K562 (cell line): ENCODE results near the gene KCNJ12. TPM values are rescaled to one million over a fixed set of nuclear protein-coding genes. Genes with fewer than 3 reads are reported as not detected.
"Not testable (repeated sequence)": the region's sequence is repeated elsewhere in the genome, so short reads cannot be mapped to it uniquely, and the experiment has no call there.

Experiments used
- ATAC-seq: fragments of 200-7000 bp; cut with Tn5 transposase; 3 replicates; pipeline ENCODE4 v1.9.1; 2020; ENCODE audit warnings: moderate library complexity
- Bru-seq: library from RNA; stranded (reverse); fragments of 400-500 nt; gene quantifications from one replicate; lab custom pipeline; 2021; lab: Mats Ljungman, UMichigan
- BruChase-seq, 2 experiments: library from RNA; stranded (reverse); fragments of 400-500 nt; gene quantifications; one replicate each; lab custom pipeline; 2021; lab: Mats Ljungman, UMichigan
- BruUV-seq: library from RNA; stranded (reverse); fragments of 400-500 nt; replicated peaks from 2 replicates; lab custom pipeline; 2021; lab: Mats Ljungman, UMichigan
- CTCF ChIA-PET: fragments of 300-600 bp; formaldehyde crosslinking; extraction: SDS; loops from one replicate; lab custom pipeline; 2021; ENCODE audit warnings: low intra/inter-chr PET ratio; lab: Yijun Ruan, JAX
- POLR2A ChIA-PET: fragments of 300-600, 350-650 bp; sonication (Branson Sonifier 250); formaldehyde crosslinking; extraction: SDS; loops from one replicate; lab custom pipeline; 2021; ENCODE audit warnings: antibody characterized with exemption, inconsistent platforms; lab: Yijun Ruan, JAX
- DNase-seq, 4 experiments: peaks; one replicate each; pipeline versions ENCODE4 v3.0.0 to v3.0.0-alpha.2; 2011 to 2018; ENCODE audit warnings: low spot score in 3 of 4, mixed read lengths in 3 of 4; ENCODE audit errors: extremely low read depth in 1 of 4
- FAIRE-seq: peaks from 2 replicates; lab custom pipeline; 2011; peaks lifted over from hg19 to GRCh38; lab: Jason Lieb, UNC
- H2AFZ ChIP-seq: 2 replicates; pipeline ENCODE4 v1.6.0; 2011; ENCODE audit warnings: low read depth, low read length, control low read depth, inconsistent platforms
- H3K27ac ChIP-seq: fragments of 200-600 bp; 3 replicates; pipeline ENCODE4 v1.8.0; 2011; ENCODE audit warnings: low read depth, mild to moderate bottlenecking, control low read depth, inconsistent platforms, low read length, moderate library complexity, mixed read lengths; ENCODE audit errors: extremely low read depth
- H3K27me3 ChIP-seq, 2 experiments: fragments of 300-600 bp in 1 of 2; 2 replicates in 1 of 2; 3 replicates in 1 of 2; pipeline versions ENCODE4 v1.6.0 to v1.8.0; 2011; ENCODE audit warnings: inconsistent platforms in 2 of 2, low read length in 2 of 2, mild to moderate bottlenecking in 1 of 2, mixed read lengths in 1 of 2, moderate library complexity in 1 of 2; ENCODE audit not compliant: control insufficient read depth in 2 of 2, insufficient read depth in 2 of 2
- H3K36me3 ChIP-seq: fragments of 300-600 bp; 3 replicates; pipeline ENCODE4 v1.8.0; 2011; ENCODE audit warnings: mild to moderate bottlenecking, low read length, inconsistent platforms; ENCODE audit not compliant: control insufficient read depth, insufficient read depth
- H3K4me1 ChIP-seq, 2 experiments: fragments of 200-600 bp in 1 of 2; replicated peaks in 1 of 2; 2 replicates in 1 of 2; 3 replicates in 1 of 2; pipeline versions ENCODE4 v1.5.1 to v1.8.0; 2011; ENCODE audit warnings: inconsistent platforms in 2 of 2, low read length in 2 of 2, mild to moderate bottlenecking in 1 of 2, mixed read lengths in 1 of 2, moderate library complexity in 1 of 2; ENCODE audit not compliant: control insufficient read depth in 2 of 2, insufficient read depth in 2 of 2
- H3K4me2 ChIP-seq: 2 replicates; pipeline ENCODE4 v1.6.1; 2011; ENCODE audit warnings: low read length, control low read depth, inconsistent platforms, mixed read lengths; ENCODE audit not compliant: insufficient read depth
- H3K4me3 ChIP-seq: fragments of 200-600 bp; sonication (generic), shearing (Covaris generic); 2 replicates; pipeline ENCODE4 v1.5.1; 2016; ENCODE audit warnings: control low read depth, inconsistent platforms
- H3K79me2 ChIP-seq: fragments of 200-600 bp; 3 replicates; pipeline ENCODE4 v1.8.0; 2011; ENCODE audit warnings: low read length, inconsistent platforms; ENCODE audit not compliant: control insufficient read depth, insufficient read depth
- H3K9ac ChIP-seq, 2 experiments: 2 replicates each; pipeline versions ENCODE4 v1.6.0 to v1.6.1; 2011; ENCODE audit warnings: low read depth in 2 of 2, low read length in 2 of 2, control low read depth in 1 of 2, inconsistent platforms in 1 of 2, mild to moderate bottlenecking in 1 of 2, mixed read lengths in 1 of 2; ENCODE audit not compliant: insufficient read depth in 1 of 2
- H3K9me1 ChIP-seq: one replicate; pipeline ENCODE4 v1.6.0; 2011; ENCODE audit warnings: inconsistent platforms, mild to moderate bottlenecking, low read length, moderate library complexity; ENCODE audit not compliant: control insufficient read depth, insufficient read depth
- H3K9me3 ChIP-seq: replicated peaks from 2 replicates; pipeline ENCODE4 v1.5.1; 2011; ENCODE audit warnings: low read depth, low read length, inconsistent platforms; ENCODE audit not compliant: control insufficient read depth, insufficient read depth
- H4K20me1 ChIP-seq: replicated peaks from 2 replicates; pipeline ENCODE4 v1.6.1; 2011; ENCODE audit warnings: low read length, inconsistent platforms, mixed read lengths; ENCODE audit not compliant: control insufficient read depth, insufficient read depth
- ELF1 ChIP-seq: fragments of 200-800 bp; sonication (Bioruptor generic); IDR thresholded peaks from 2 replicates; pipeline ENCODE4 v1.6.1; 2016; ENCODE audit warnings: missing genetic modification characterization, missing compliant biosample characterization
- FOXK1 ChIP-seq: sonication (generic); formaldehyde crosslinking; IDR thresholded peaks from 2 replicates; pipeline ENCODE4 v1.8.0; 2022; ENCODE audit warnings: missing genetic modification reagents, mild to moderate bottlenecking, borderline replicate concordance
- FOXO4 ChIP-seq: fragments of 450-650 bp; formaldehyde crosslinking; IDR thresholded peaks from 2 replicates; pipeline ENCODE4 v1.4.0; 2020; ENCODE audit warnings: mild to moderate bottlenecking, moderate library complexity
- PYGO2 ChIP-seq: fragments of 450-650 bp; IDR thresholded peaks from 2 replicates; pipeline ENCODE4 v1.6.1; 2016; ENCODE audit warnings: mild to moderate bottlenecking, missing genetic modification characterization, moderate library complexity, missing compliant biosample characterization
- U2AF2 ChIP-seq: fragments of 200-400 bp; formaldehyde crosslinking; optimal IDR thresholded peaks from 2 replicates; pipeline ENCODE3; 2017; ENCODE audit warnings: low read depth, mild to moderate bottlenecking, low read length
- ZBTB12 ChIP-seq: fragments of 250-450 bp; sonication (Bioruptor Pico); IDR thresholded peaks from 2 replicates; pipeline ENCODE4 v1.4.0; 2020
- ZNF384 ChIP-seq: IDR thresholded peaks from 2 replicates; pipeline ENCODE4 v1.6.1; 2012; ENCODE audit warnings: low read depth, low read length, improper control_type of control experiment
- ZNF586 ChIP-seq: fragments of 450-650 bp; formaldehyde crosslinking; conservative IDR thresholded peaks from 2 replicates; pipeline ENCODE4 v1.4.0; 2020; ENCODE audit warnings: mild to moderate bottlenecking, moderate library complexity
- WGBS: fragments of 100-300 bp; shearing (Covaris generic); methylation state at CpG from one replicate; pipeline ENCODE4 v1.1.6; 2016; ENCODE audit warnings: low coverage, mixed read lengths; ENCODE audit not compliant: insufficient coverage; ENCODE audit errors: missing lambda C conversion rate; 5-methylcytosine and 5-hydroxymethylcytosine counted together
- in situ Hi-C: fragments of 300-500 bp; cut with MboI; formaldehyde crosslinking; loops from 4 replicates; pipeline ENCODE4 v1.15.0; 2018; ENCODE audit warnings: inconsistent platforms, mixed read lengths
- intact Hi-C: fragments of 100-400 bp; cut with micrococcal nuclease; formaldehyde crosslinking; loops from 2 replicates; pipeline ENCODE4 v1.14.2; 2022
- long read RNA-seq, 3 experiments: library from polyadenylated mRNA in 2 of 3; library from RNA in 1 of 3; unstranded in 2 of 3; stranded (forward) in 1 of 3; transcript quantifications; one replicate each; pipeline ENCODE4 v2.0.0, GENCODE V29; 2019 to 2022
- polyA minus RNA-seq, 3 experiments: library from RNA; depleted of rRNA, polyadenylated mRNA; stranded (reverse); fragments of >200 nt; gene quantifications; 2 replicates each; pipeline ENCODE4 v1.2.3, GENCODE V29; 2011
- polyA plus RNA-seq, 8 experiments: library from polyadenylated mRNA; depleted of rRNA in 4 of 8; stranded (reverse) in 5 of 8; unstranded in 3 of 8; fragments of >200 nt; fragmentation: Nextera tagmentation in 2 of 8; fragmentation: Illumina TruSeq in 1 of 8; extraction: Ambion mirVana in 2 of 8; extraction: Trizol in 1 of 8; gene quantifications; 2 replicates each; pipeline versions ENCODE4 v1.2.1 to v1.2.3, GENCODE V29; 2011 to 2014; ENCODE audit warnings: inconsistent platforms in 1 of 8, missing spikeins in 1 of 8
- total RNA-seq, 7 experiments: library from RNA; depleted of rRNA in 6 of 7; stranded (reverse); fragments of >200 nt in 6 of 7; fragmentation: Illumina TruSeq in 2 of 7; extraction: Trizol in 2 of 7; gene quantifications; 2 replicates each; pipeline versions ENCODE4 v1.2.1 to v1.2.3, GENCODE V29; 2011 to 2021; ENCODE audit warnings: low replicate concordance in 1 of 7

Gene KCNJ12
- not detected in 2 replicates for total RNA-seq (2011; cell fraction: chromatin; rRNA removed; ENCODE audit: low replicate concordance)
- total RNA-seq (2011; cell fraction: nucleolus; rRNA removed) = not detected in 2 replicates
- total RNA-seq (2011; cell fraction: nucleoplasm; rRNA removed) = not detected in 2 replicates
- total RNA-seq (2014; rRNA removed) = 0.12 TPM in 1 of 2 replicates, not detected in the other
- not detected in 2 replicates for total RNA-seq (2014; rRNA removed; fragmentation: Illumina TruSeq; extraction: Trizol)
- total RNA-seq (2015; rRNA removed; fragmentation: Illumina TruSeq; extraction: Trizol) = not detected in 2 replicates
- total RNA-seq (2021) = 0.02 TPM in 1 of 2 replicates, not detected in the other
- not detected in 2 replicates for polyA plus RNA-seq (2011; rRNA removed)
- polyA plus RNA-seq (2011; cell fraction: cytosol; rRNA removed) = 0.01 and 0.03 TPM in 2 replicates
- polyA plus RNA-seq (2011; cell fraction: nucleus; rRNA removed) = not detected in 2 replicates
- polyA plus RNA-seq (2012) = not detected in 2 replicates
- not detected in 2 replicates for polyA plus RNA-seq (2014; fragmentation: Illumina TruSeq; extraction: Trizol)
- polyA plus RNA-seq (2014; fragmentation: Nextera tagmentation; extraction: Ambion mirVana) = not detected
- polyA plus RNA-seq (2014; rRNA removed) = not detected in 2 replicates
- polyA minus RNA-seq (2011; rRNA and poly(A)+ RNA removed) = not detected in 2 replicates
- polyA minus RNA-seq (2011; cell fraction: cytosol; rRNA and poly(A)+ RNA removed) = not detected in 2 replicates
- not detected in 2 replicates for polyA minus RNA-seq (2011; cell fraction: nucleus; rRNA and poly(A)+ RNA removed)
- percentile 7 among the genes with signal in this experiment for Bru-seq, nascent RNA
- BruChase-seq, experiment 1, labeled RNA remaining after a 2-hour chase = not detected
- percentile 9 among the genes with signal in this experiment for BruChase-seq, experiment 2, labeled RNA remaining after a 6-hour chase
- long read RNA-seq, experiment 1 = 0 reads
- long read RNA-seq, experiment 2 = 0 reads
- long read RNA-seq, experiment 3 = 0 reads

GRCh38 chr17:21376081-21376758, at the start of gene KCNJ12:
Gene KCNJ12 (plus strand): TSS chr17:21376357. CDS start chr17:21415343, 38,986 bp downstream.
- no peak for FAIRE-seq
- H3K36me3 ChIP-seq = no peaks in the 10 kb centered on the region
- DNase-seq = peak; percentile 12 to 80 (median 58)
- H3K79me2 ChIP-seq = no peaks in the 10 kb centered on the region
- intact Hi-C loops (no loop called here), in situ Hi-C loops (no loop called here)
- no peak within 1 kb of the TSS for H3K4me2 ChIP-seq
- peaks cover 0 to 38% of the 10 kb centered on the region in 2 experiments; a peak in 3 of 5 replicates for H3K27me3 ChIP-seq
- no peak within 1 kb of the TSS for H3K27ac ChIP-seq
- 18% methylated on average over 20 of the region's 82 CpGs for WGBS
- H3K4me3 ChIP-seq = no peak within 1 kb of the TSS
- ChIA-PET POLR2A (no interaction called here), CTCF (no interaction called here)
- H2AFZ ChIP-seq = no peak within 1 kb of the TSS
- no peak for TF ChIP-seq U2AF2
- no peak for TF ChIP-seq FOXO4 (CRISPR knock-in tag)
- no peak for TF ChIP-seq PYGO2
- no peak for TF ChIP-seq ZNF384
- no peak for TF ChIP-seq FOXK1 (CRISPR knock-in tag)
- TF ChIP-seq ZNF586 (CRISPR knock-in tag) = no peak
- no peak for TF ChIP-seq ELF1
- no peak for TF ChIP-seq ZBTB12 (CRISPR knock-in tag)
- BruUV-seq = no TSS peak
- H3K4me1 ChIP-seq = peaks cover 0 to 23% of the 10 kb centered on the region in 2 experiments; a peak in 2 of 5 replicates
- ATAC-seq = peak; percentile 28; the same call in 2 of the 3 replicates
- no peaks in the 10 kb centered on the region for H3K9me1 ChIP-seq
- no peak within 1 kb of the TSS for H3K9ac ChIP-seq
- H4K20me1 ChIP-seq = no peaks in the 10 kb centered on the region; the same call in none of the 2 replicates
- H3K9me3 ChIP-seq = no peaks in the 10 kb centered on the region

- DNase-seq, FAIRE-seq, H3K4me2 ChIP-seq, H3K9me3 ChIP-seq, CTCF ChIA-PET, H3K79me2 ChIP-seq, intact Hi-C loops, H3K9ac ChIP-seq, H2AFZ ChIP-seq, BruUV-seq, ATAC-seq, H3K27ac ChIP-seq, H3K9me1 ChIP-seq, in situ Hi-C loops, H3K4me1 ChIP-seq, POLR2A ChIA-PET, H3K36me3 ChIP-seq, H3K4me3 ChIP-seq, H4K20me1 ChIP-seq: not testable (repeated sequence)
- peaks cover 4 to 12% of the 10 kb centered on the region in 2 experiments for H3K27me3 ChIP-seq
- WGBS = 0% methylated on average over 1 of the region's 1 CpG
These were observed 48.2 kb upstream of the KCNJ12 start for GRCh38 chr17:21327921-21328320.
